ENCODE results near the gene HGS.

The HGS gene

GRCh38 chr17:81712468-81713003 lies 28.7 kb downstream of the HGS start:
- H3K4me3 ChIP-seq (replicated peaks in 1 of 2; ENCODE audit: low read depth in 2 of 2, low read length in 2 of 2) = peak overlapping the region; percentile 43 to 66
- DNase-seq (ENCODE audit: low read depth in 2 of 2) = peak in 1 of 2 donors; percentile 28
- TF ChIP-seq, protein P1, sequence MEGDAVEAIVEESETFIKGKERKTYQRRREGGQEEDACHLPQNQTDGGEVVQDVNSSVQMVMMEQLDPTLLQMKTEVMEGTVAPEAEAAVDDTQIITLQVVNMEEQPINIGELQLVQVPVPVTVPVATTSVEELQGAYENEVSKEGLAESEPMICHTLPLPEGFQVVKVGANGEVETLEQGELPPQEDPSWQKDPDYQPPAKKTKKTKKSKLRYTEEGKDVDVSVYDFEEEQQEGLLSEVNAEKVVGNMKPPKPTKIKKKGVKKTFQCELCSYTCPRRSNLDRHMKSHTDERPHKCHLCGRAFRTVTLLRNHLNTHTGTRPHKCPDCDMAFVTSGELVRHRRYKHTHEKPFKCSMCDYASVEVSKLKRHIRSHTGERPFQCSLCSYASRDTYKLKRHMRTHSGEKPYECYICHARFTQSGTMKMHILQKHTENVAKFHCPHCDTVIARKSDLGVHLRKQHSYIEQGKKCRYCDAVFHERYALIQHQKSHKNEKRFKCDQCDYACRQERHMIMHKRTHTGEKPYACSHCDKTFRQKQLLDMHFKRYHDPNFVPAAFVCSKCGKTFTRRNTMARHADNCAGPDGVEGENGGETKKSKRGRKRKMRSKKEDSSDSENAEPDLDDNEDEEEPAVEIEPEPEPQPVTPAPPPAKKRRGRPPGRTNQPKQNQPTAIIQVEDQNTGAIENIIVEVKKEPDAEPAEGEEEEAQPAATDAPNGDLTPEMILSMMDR (IDR thresholded peaks at IDR 0.05; ENCODE audit: low read depth, low read length) = no peak

- peak overlapping the region; percentile 43 to 66 for H3K4me3 ChIP-seq (replicated peaks in 1 of 2; ENCODE audit: low read depth in 2 of 2, low read length in 2 of 2)
- TF ChIP-seq, protein P1 (IDR thresholded peaks at IDR 0.05; ENCODE audit: low read depth, low read length) = no peak
- DNase-seq (ENCODE audit: low read depth in 2 of 2) = no peak
These were observed 29.3 kb downstream of the HGS start for GRCh38 chr17:81713004-81713555.

GRCh38 chr17:81713556-81714411 lies 30.0 kb downstream of the HGS start:
- H3K4me3 ChIP-seq (replicated peaks in 1 of 2; ENCODE audit: low read depth in 2 of 2, low read length in 2 of 2) = no peak overlapping the region
- TF ChIP-seq, protein P1 (IDR thresholded peaks at IDR 0.05; ENCODE audit: low read depth, low read length) = no peak
- DNase-seq (ENCODE audit: low read depth in 2 of 2) = no peak

- TF ChIP-seq, protein P1 (IDR thresholded peaks at IDR 0.05; ENCODE audit: low read depth, low read length) = no peak
- no peak overlapping the region for H3K4me3 ChIP-seq (replicated peaks in 1 of 2; ENCODE audit: low read depth in 2 of 2, low read length in 2 of 2)
- DNase-seq (ENCODE audit: low read depth in 2 of 2) = no peak
These were observed 30.7 kb downstream of the HGS start for GRCh38 chr17:81714412-81715106.

DNA sequence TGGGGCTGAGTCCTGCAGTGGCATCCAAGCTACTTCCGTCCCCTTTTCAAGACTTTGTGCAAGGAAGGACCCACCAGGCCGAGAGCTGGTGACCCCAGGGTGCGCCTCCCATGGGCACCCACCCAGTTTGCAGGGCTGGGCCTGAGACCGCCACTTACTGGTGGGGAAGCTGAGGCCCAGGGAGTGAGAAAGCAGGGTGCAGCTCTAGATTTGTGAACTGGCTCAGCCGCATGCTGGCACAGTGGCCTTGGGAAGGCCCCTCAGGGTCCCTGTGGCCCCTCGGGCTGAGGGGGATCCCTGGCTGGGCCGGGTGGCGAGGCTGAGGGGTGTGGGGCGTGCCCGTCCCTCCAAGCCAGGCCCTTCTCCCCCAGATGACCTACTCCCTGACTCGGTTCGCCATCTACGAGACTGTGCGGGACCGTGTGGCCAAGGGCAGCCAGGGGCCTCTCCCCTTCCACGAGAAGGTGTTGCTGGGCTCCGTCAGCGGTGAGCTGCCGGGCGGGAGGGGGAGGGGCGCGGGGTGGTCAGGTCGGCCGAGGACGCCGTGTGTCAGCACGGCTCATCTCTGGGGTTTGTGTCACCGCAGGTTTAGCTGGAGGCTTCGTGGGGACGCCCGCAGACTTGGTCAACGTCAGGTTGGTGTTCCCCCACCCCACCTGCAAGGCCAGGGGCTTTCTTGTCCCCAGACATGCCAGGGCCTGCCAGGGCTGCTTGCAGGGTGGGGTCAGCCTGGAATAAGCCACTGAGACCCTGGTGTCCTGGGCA lies 31.5 kb downstream of the HGS start:
- TF ChIP-seq, protein P1 (IDR thresholded peaks at IDR 0.05; ENCODE audit: low read depth, low read length) = no peak
- no peak overlapping the region for H3K4me3 ChIP-seq (replicated peaks in 1 of 2; ENCODE audit: low read depth in 2 of 2, low read length in 2 of 2)
- DNase-seq (ENCODE audit: low read depth in 2 of 2) = no peak

All from cardiac fibroblast (primary cell).